ENCODE data around the gene TOR1B.
"Not testable (repeated sequence)": the region's sequence is repeated elsewhere in the genome, so short reads cannot be mapped to it uniquely, and the experiment has no call there.

The TOR1B gene

GRCh38 chr9:129769669-129770068 is 33.3 kb upstream of the TOR1B start:
- in situ Hi-C loops (cut with MboI; ENCODE audit: low pct_unique_long_range_greater_than_20kb, low sequenced_read_pairs, unreplicated experiment): no loop called here
- TF ChIP-seq CTCF (IDR thresholded peaks at IDR 0.05; ENCODE audit: extremely low read depth, insufficient read depth, missing control alignments): no peak
- no peak for DNase-seq (ENCODE audit: low spot score)

DNA sequence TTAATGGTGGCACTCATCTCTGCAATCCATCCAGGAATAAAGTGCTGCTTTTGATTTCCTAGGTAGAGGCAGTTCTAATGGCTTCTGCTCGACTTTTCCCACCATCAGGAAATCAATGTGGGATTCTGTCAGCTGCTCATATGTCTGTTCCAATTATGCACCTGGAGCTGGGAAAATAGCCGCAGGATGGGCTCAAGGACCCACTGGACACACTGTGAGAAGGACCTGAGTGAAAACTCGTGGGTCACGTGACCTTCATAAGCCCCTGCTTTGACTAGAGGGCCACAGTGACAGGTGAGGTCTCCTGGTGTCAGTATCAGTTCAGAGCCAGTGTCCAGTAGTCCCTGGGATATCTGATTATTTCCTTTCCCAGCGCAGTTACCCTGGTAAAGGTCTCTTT is 32.2 kb upstream of the TOR1B start:
- in situ Hi-C loops (cut with MboI; ENCODE audit: low pct_unique_long_range_greater_than_20kb, low sequenced_read_pairs, unreplicated experiment): no loop called here
- no peak for DNase-seq (ENCODE audit: low spot score)
- no peak for TF ChIP-seq CTCF (IDR thresholded peaks at IDR 0.05; ENCODE audit: extremely low read depth, insufficient read depth, missing control alignments)

DNA sequence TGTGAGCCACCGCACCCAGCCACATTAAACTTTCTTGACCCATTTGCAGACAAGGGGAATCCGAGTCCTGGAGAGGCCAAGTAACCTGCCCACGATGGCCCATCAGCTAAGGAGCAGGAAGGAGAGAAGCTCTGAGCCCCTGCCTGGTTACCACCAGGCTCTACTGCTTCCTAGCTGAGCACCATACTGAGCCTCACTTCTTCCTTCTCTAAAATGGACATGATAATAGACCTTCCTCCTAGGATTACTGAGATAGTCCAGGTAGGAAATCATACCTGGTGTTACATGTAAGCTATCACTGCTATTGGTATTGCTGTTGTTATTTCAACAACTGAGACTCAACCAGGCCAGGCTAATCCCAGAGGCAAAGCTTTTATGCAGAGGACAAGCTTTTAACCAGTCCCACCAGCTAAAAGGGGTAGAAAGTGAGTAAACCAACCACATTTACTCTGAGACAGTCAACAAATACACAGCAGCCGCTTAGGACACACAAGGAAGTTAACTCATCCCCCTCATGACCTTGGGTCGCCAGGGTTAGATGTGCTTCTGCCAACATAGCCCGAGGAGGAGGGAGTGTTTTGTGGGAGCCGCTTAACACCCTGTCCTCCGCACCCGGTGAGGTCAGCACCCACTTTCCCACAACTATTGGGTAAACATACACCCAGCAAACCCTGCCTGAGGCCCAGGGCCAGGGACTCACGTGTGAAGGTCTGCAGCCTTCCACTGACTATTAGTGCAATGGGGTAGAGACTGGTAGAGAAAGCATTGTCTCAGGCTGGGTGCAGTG is 29.5 kb upstream of the TOR1B start:
- no peak for DNase-seq (ENCODE audit: low spot score)
- no peak for TF ChIP-seq CTCF (IDR thresholded peaks at IDR 0.05; ENCODE audit: extremely low read depth, insufficient read depth, missing control alignments)
- in situ Hi-C loops (cut with MboI; ENCODE audit: low pct_unique_long_range_greater_than_20kb, low sequenced_read_pairs, unreplicated experiment): no loop called here

DNA sequence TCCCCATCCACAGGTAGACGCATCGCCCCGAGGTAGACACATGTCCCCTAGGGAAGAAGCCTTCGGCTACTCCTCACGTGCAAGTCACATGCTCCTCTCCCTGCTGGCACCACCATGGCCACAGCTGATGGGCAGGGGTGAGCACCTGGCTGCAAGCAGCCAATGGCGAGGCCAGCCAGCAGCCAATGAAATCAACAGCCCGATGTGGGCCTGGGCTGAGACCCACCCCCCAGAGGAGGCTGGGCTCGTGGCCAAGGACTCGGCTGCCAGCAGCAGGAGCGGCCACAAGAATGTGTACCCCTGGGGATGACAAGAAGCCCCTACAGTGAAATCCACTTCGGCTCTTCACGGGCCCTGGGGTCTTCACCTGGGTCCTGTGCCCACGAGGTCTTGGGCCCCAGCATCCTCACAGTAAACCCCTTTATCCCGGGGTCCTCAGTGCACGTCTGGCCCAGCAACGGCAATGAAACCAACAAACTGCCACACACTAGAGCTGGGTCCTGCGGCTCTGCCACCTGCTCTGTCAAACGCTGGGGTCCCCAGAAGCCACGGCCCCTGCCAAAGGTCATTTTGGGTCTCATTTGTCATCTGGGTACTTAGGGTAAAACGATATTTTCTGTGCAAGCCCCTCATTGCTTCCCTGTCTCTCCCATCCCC is 28.1 kb upstream of the TOR1B start:
- no peak for DNase-seq (ENCODE audit: low spot score)
- in situ Hi-C loops (cut with MboI; ENCODE audit: low pct_unique_long_range_greater_than_20kb, low sequenced_read_pairs, unreplicated experiment): loop anchor here (25.0 kb wide), 2 partner anchors 113 to 638 kb away; partner anchors contain the start of gene PRRX2
- no peak for TF ChIP-seq CTCF (IDR thresholded peaks at IDR 0.05; ENCODE audit: extremely low read depth, insufficient read depth, missing control alignments)

DNA sequence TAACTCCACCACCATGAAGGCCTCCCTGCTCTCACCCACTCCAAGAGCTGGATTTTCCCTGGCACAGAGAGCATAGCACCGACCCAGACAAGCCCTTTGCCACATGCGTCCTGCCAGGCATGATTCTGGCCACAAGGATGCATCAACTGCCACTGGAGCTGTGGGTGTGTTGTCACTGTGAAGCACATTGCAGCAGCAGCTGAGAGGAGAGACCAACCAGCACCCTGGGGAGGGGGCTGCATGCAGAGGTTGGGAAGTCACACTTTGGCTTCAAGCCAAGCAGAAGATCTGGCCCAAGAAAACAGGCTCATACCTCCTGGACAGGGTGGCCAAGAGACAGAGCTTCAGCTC is 27.6 kb upstream of the TOR1B start:
- in situ Hi-C loops (cut with MboI; ENCODE audit: low pct_unique_long_range_greater_than_20kb, low sequenced_read_pairs, unreplicated experiment): loop anchor here (25.0 kb wide), 2 partner anchors 113 to 638 kb away; partner anchors contain the start of gene PRRX2
- DNase-seq (ENCODE audit: low spot score): no peak
- no peak for TF ChIP-seq CTCF (IDR thresholded peaks at IDR 0.05; ENCODE audit: extremely low read depth, insufficient read depth, missing control alignments)

DNA sequence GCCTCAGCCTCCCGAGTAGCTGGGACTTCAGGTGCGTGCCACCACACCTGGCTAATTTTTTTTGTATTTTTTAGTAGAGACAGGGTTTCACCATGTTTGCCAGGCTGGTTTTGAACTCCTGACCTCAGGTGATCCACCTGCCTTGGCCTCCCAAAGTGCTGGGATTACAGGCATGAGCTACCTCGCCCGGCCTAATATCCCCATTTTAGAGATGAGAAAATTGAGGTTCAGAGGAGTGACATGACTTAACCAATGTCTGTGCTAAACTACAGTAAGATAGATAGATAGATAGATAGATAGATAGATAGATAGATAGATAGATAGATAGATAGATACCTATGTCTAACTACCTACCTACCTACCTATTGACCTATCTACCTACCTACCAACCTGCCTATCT is 26.9 kb upstream of the TOR1B start:
- not testable (repeated sequence) for DNase-seq (ENCODE audit: low spot score)
- in situ Hi-C loops (cut with MboI; ENCODE audit: low pct_unique_long_range_greater_than_20kb, low sequenced_read_pairs, unreplicated experiment): loop anchor here (25.0 kb wide), 2 partner anchors 114 to 639 kb away; partner anchors contain the start of gene PRRX2

- in situ Hi-C loops (cut with MboI; ENCODE audit: low pct_unique_long_range_greater_than_20kb, low sequenced_read_pairs, unreplicated experiment): loop anchor here (25.0 kb wide), 2 partner anchors 114 to 639 kb away; partner anchors contain the start of gene PRRX2
- TF ChIP-seq CTCF (IDR thresholded peaks at IDR 0.05; ENCODE audit: extremely low read depth, insufficient read depth, missing control alignments): no peak
- DNase-seq (ENCODE audit: low spot score): no peak
Observed at GRCh38 chr9:129776566-129776937, 26.4 kb upstream of the TOR1B start.
